HEK293 (cell line): ENCODE data around the gene PHPT1.

Experiments used
- CTCF ChIA-PET: fragments of 350-600 bp; formaldehyde crosslinking; extraction: SDS; loops from one replicate; lab custom pipeline; 2021; ENCODE audit warnings: antibody characterized with exemption; lab: Yijun Ruan, JAX
- POLR2A ChIA-PET: fragments of 300-600 bp; formaldehyde crosslinking; extraction: SDS; loops from one replicate; lab custom pipeline; 2020; ENCODE audit warnings: antibody characterized with exemption, inconsistent platforms; lab: Yijun Ruan, JAX
- H3K27ac ChIP-seq: fragments of 200-500 bp; sonication (Bioruptor generic); 2 replicates; pipeline ENCODE4 v1.5.1; 2014; ENCODE audit warnings: low read depth, low read length, control low read depth, inconsistent platforms; ENCODE audit errors: extremely low read depth
- H3K36me3 ChIP-seq, 2 experiments: fragments of 200-500 bp in 1 of 2; sonication (Bioruptor generic) in 1 of 2; 1 replicate in 1 of 2; 2 replicates in 1 of 2; pipeline ENCODE4 v1.5.1; 2014 to 2017; ENCODE audit warnings: inconsistent platforms in 2 of 2, low read length in 2 of 2; ENCODE audit not compliant: control insufficient read depth in 2 of 2, insufficient read depth in 1 of 2
- H3K4me1 ChIP-seq: fragments of 200-500 bp; sonication (Bioruptor generic); 2 replicates; pipeline ENCODE4 v1.5.1; 2014; ENCODE audit warnings: mild to moderate bottlenecking, low read length, inconsistent platforms; ENCODE audit not compliant: control insufficient read depth, insufficient read depth
- H3K4me3 ChIP-seq: 2 replicates; pipeline ENCODE4 v1.5.1; 2011; ENCODE audit warnings: low read depth, mild to moderate bottlenecking, control low read depth, low read length, moderate library complexity
- H3K9me3 ChIP-seq: fragments of 200-500 bp; sonication (Bioruptor generic); 2 replicates; pipeline ENCODE4 v1.5.1; 2014; ENCODE audit warnings: low read depth, low read length, inconsistent platforms; ENCODE audit not compliant: control insufficient read depth, insufficient read depth
- HOXA7 ChIP-seq: sonication (generic); formaldehyde crosslinking; IDR thresholded peaks from 2 replicates; pipeline ENCODE4 v1.8.1; 2022; ENCODE audit warnings: missing genetic modification reagents, borderline replicate concordance
- HOXD13 ChIP-seq: sonication (generic); formaldehyde crosslinking; IDR thresholded peaks from 2 replicates; pipeline ENCODE4 v1.8.0; 2022; ENCODE audit warnings: missing genetic modification reagents, borderline replicate concordance
- KLF8 ChIP-seq: fragments of 450-650 bp; formaldehyde crosslinking; IDR thresholded peaks from 2 replicates; pipeline ENCODE4 v1.5.1; 2016; ENCODE audit warnings: missing biosample characterization, missing genetic modification characterization
- RBAK ChIP-seq: fragments of 450-650 bp; formaldehyde crosslinking; IDR thresholded peaks from 2 replicates; pipeline ENCODE4 v1.5.1; 2016; ENCODE audit warnings: missing biosample characterization, missing genetic modification characterization
- SCRT1 ChIP-seq: fragments of 450-650 bp; formaldehyde crosslinking; IDR thresholded peaks from 2 replicates; pipeline ENCODE4 v1.5.1; 2016; ENCODE audit warnings: missing biosample characterization, missing genetic modification characterization, borderline replicate concordance
- ZBTB10 ChIP-seq: fragments of 450-650 bp; formaldehyde crosslinking; IDR thresholded peaks from 2 replicates; pipeline ENCODE4 v1.5.1; 2016; ENCODE audit warnings: missing biosample characterization, missing genetic modification characterization
- ZBTB17 ChIP-seq: fragments of 450-650 bp; formaldehyde crosslinking; IDR thresholded peaks from 2 replicates; pipeline ENCODE4 v1.5.1; 2016; ENCODE audit warnings: missing biosample characterization, missing genetic modification characterization
- ZBTB6 ChIP-seq: fragments of 450-650 bp; formaldehyde crosslinking; IDR thresholded peaks from 2 replicates; pipeline ENCODE4 v1.5.1; 2017; ENCODE audit warnings: missing biosample characterization, missing genetic modification characterization
- ZNF214 ChIP-seq: fragments of 450-650 bp; formaldehyde crosslinking; IDR thresholded peaks from 2 replicates; pipeline ENCODE4 v1.5.1; 2017; ENCODE audit warnings: missing biosample characterization, mild to moderate bottlenecking, missing genetic modification characterization, borderline replicate concordance
- ZNF324 ChIP-seq: fragments of 450-650 bp; formaldehyde crosslinking; IDR thresholded peaks from 2 replicates; pipeline ENCODE4 v1.5.1; 2016; ENCODE audit warnings: missing biosample characterization, missing genetic modification characterization
- ZNF514 ChIP-seq: fragments of 450-650 bp; formaldehyde crosslinking; IDR thresholded peaks from 2 replicates; pipeline ENCODE4 v1.5.1; 2016; ENCODE audit warnings: missing biosample characterization, missing genetic modification characterization
- ZNF600 ChIP-seq: fragments of 450-650 bp; formaldehyde crosslinking; IDR thresholded peaks from 2 replicates; pipeline ENCODE4 v1.5.1; 2016; ENCODE audit warnings: missing biosample characterization, missing genetic modification characterization
- ZNF623 ChIP-seq: fragments of 450-650 bp; formaldehyde crosslinking; IDR thresholded peaks from 2 replicates; pipeline ENCODE4 v1.5.1; 2016; ENCODE audit warnings: missing biosample characterization, missing genetic modification characterization
- ZNF785 ChIP-seq: fragments of 450-650 bp; formaldehyde crosslinking; IDR thresholded peaks from 2 replicates; pipeline ENCODE4 v1.5.1; 2016; ENCODE audit warnings: missing biosample characterization, missing genetic modification characterization
- TF ChIP-seq, protein P1 (sequence below): fragments of 450-650 bp; formaldehyde crosslinking; IDR thresholded peaks from 2 replicates; pipeline ENCODE4 v1.5.1; 2016; ENCODE audit warnings: missing biosample characterization, missing genetic modification characterization, borderline replicate concordance
- TF ChIP-seq, protein P2 (sequence below): fragments of 450-650 bp; formaldehyde crosslinking; IDR thresholded peaks from 2 replicates; pipeline ENCODE4 v1.5.1; 2016; ENCODE audit warnings: missing biosample characterization, missing genetic modification characterization, borderline replicate concordance
- TF ChIP-seq, protein P3 (sequence below): fragments of 450-650 bp; formaldehyde crosslinking; IDR thresholded peaks from 2 replicates; pipeline ENCODE4 v1.5.1; 2017; ENCODE audit warnings: missing biosample characterization, missing genetic modification characterization

PHPT1 gene

GRCh38 chr9:136857581-136858412 lies 8.6 kb downstream of the PHPT1 start (continued):
- TF ChIP-seq, protein P1, sequence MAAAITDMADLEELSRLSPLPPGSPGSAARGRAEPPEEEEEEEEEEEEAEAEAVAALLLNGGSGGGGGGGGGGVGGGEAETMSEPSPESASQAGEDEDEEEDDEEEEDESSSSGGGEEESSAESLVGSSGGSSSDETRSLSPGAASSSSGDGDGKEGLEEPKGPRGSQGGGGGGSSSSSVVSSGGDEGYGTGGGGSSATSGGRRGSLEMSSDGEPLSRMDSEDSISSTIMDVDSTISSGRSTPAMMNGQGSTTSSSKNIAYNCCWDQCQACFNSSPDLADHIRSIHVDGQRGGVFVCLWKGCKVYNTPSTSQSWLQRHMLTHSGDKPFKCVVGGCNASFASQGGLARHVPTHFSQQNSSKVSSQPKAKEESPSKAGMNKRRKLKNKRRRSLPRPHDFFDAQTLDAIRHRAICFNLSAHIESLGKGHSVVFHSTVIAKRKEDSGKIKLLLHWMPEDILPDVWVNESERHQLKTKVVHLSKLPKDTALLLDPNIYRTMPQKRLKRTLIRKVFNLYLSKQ (tag by site-specific recombination), result no peak
- no peak for TF ChIP-seq KLF8 (tag by site-specific recombination)

GRCh38 chr9:136858452-136858843 lies 9.2 kb downstream of the PHPT1 start:
- Histone ChIP-seq H3K27ac (no peak overlapping the region), H3K4me1 (no peaks in the 10 kb centered on the region), H3K9me3 (no peaks in the 10 kb centered on the region), H3K4me3 (no peak overlapping the region), H3K36me3 (peaks cover 0 to 55% of the 10 kb centered on the region in 2 experiments; a peak in 1 of 3 replicates)
- CTCF ChIA-PET, result no interaction called here
- no peak for TF ChIP-seq ZBTB6 (tag by site-specific recombination)
- no peak for TF ChIP-seq ZNF785
- no peak for TF ChIP-seq ZNF214
- TF ChIP-seq, protein P2, sequence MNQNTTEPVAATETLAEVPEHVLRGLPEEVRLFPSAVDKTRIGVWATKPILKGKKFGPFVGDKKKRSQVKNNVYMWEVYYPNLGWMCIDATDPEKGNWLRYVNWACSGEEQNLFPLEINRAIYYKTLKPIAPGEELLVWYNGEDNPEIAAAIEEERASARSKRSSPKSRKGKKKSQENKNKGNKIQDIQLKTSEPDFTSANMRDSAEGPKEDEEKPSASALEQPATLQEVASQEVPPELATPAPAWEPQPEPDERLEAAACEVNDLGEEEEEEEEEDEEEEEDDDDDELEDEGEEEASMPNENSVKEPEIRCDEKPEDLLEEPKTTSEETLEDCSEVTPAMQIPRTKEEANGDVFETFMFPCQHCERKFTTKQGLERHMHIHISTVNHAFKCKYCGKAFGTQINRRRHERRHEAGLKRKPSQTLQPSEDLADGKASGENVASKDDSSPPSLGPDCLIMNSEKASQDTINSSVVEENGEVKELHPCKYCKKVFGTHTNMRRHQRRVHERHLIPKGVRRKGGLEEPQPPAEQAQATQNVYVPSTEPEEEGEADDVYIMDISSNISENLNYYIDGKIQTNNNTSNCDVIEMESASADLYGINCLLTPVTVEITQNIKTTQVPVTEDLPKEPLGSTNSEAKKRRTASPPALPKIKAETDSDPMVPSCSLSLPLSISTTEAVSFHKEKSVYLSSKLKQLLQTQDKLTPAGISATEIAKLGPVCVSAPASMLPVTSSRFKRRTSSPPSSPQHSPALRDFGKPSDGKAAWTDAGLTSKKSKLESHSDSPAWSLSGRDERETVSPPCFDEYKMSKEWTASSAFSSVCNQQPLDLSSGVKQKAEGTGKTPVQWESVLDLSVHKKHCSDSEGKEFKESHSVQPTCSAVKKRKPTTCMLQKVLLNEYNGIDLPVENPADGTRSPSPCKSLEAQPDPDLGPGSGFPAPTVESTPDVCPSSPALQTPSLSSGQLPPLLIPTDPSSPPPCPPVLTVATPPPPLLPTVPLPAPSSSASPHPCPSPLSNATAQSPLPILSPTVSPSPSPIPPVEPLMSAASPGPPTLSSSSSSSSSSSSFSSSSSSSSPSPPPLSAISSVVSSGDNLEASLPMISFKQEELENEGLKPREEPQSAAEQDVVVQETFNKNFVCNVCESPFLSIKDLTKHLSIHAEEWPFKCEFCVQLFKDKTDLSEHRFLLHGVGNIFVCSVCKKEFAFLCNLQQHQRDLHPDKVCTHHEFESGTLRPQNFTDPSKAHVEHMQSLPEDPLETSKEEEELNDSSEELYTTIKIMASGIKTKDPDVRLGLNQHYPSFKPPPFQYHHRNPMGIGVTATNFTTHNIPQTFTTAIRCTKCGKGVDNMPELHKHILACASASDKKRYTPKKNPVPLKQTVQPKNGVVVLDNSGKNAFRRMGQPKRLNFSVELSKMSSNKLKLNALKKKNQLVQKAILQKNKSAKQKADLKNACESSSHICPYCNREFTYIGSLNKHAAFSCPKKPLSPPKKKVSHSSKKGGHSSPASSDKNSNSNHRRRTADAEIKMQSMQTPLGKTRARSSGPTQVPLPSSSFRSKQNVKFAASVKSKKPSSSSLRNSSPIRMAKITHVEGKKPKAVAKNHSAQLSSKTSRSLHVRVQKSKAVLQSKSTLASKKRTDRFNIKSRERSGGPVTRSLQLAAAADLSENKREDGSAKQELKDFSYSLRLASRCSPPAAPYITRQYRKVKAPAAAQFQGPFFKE (tag by site-specific recombination), result no peak
- no peak for TF ChIP-seq ZNF514
- TF ChIP-seq SCRT1 (tag by site-specific recombination), result no peak
- no peak for TF ChIP-seq ZBTB17 (tag by site-specific recombination)
- TF ChIP-seq, protein P3, sequence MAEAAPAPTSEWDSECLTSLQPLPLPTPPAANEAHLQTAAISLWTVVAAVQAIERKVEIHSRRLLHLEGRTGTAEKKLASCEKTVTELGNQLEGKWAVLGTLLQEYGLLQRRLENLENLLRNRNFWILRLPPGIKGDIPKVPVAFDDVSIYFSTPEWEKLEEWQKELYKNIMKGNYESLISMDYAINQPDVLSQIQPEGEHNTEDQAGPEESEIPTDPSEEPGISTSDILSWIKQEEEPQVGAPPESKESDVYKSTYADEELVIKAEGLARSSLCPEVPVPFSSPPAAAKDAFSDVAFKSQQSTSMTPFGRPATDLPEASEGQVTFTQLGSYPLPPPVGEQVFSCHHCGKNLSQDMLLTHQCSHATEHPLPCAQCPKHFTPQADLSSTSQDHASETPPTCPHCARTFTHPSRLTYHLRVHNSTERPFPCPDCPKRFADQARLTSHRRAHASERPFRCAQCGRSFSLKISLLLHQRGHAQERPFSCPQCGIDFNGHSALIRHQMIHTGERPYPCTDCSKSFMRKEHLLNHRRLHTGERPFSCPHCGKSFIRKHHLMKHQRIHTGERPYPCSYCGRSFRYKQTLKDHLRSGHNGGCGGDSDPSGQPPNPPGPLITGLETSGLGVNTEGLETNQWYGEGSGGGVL (tag by site-specific recombination), result no peak
- TF ChIP-seq ZNF623 (tag by site-specific recombination), result no peak
- TF ChIP-seq HOXD13 (CRISPR knock-in tag), result no peak
- TF ChIP-seq ZNF600 (tag by site-specific recombination), result no peak
- TF ChIP-seq HOXA7 (CRISPR knock-in tag), result no peak
- TF ChIP-seq ZNF324 (tag by site-specific recombination), result no peak
- TF ChIP-seq ZBTB10 (tag by site-specific recombination), result no peak
- no peak for TF ChIP-seq RBAK (tag by site-specific recombination)
- POLR2A ChIA-PET, result interaction anchor here (1.1 to 1.7 kb wide), 4 partner anchors 10 to 177 kb away, joined by 3 to 5 read pairs (median 4); partner anchors contain the start of genes AJM1 and TRAF2
